Heart right ventricle (tissue), 16 donors: Measurements from ENCODE around the gene MRPL45. TPM values are rescaled to one million over a fixed set of nuclear protein-coding genes. Genes with fewer than 3 reads are reported as not detected.

Source experiments
- ATAC-seq, 8 donors: fragments of 200-7000 bp; cut with Tn5 transposase; one replicate each; pipeline ENCODE4 v1.9.1; 2020; ENCODE audit warnings: mild to moderate bottlenecking in 8 of 8, moderate library complexity in 8 of 8, moderate number of reproducible peaks in 1 of 8
- DNase-seq, 2 donors: peaks; one replicate each; pipeline ENCODE4 v3.0.0-alpha.2; 2020
- H3K27ac ChIP-seq, 10 donors: fragments of 200-600 bp; sonication (generic) in 2 of 10; one replicate each; pipeline versions ENCODE4 v1.5.0 to v1.8.0; 2020 to 2022; ENCODE audit warnings: mild to moderate bottlenecking in 3 of 10
- H3K27me3 ChIP-seq, 7 donors: fragments of 200-600 bp; one replicate each; pipeline ENCODE4 v1.8.0; 2021 to 2022; ENCODE audit warnings: mild to moderate bottlenecking in 2 of 7
- H3K36me3 ChIP-seq, 9 donors: fragments of 200-600 bp; sonication (generic) in 1 of 9; one replicate each; pipeline versions ENCODE4 v1.5.0 to v1.8.0; 2020 to 2022; ENCODE audit warnings: mild to moderate bottlenecking in 2 of 9
- H3K4me1 ChIP-seq, 9 donors: fragments of 200-600 bp; sonication (generic) in 1 of 9; one replicate each; pipeline versions ENCODE4 v1.5.0 to v1.8.0; 2020 to 2022; ENCODE audit warnings: mild to moderate bottlenecking in 4 of 9
- H3K4me3 ChIP-seq, 10 donors: fragments of 200-600 bp; sonication (generic) in 2 of 10; one replicate each; pipeline versions ENCODE4 v1.5.0 to v1.8.0; 2020 to 2022; ENCODE audit warnings: mild to moderate bottlenecking in 7 of 10, moderate library complexity in 2 of 10
- H3K9me3 ChIP-seq, 11 donors: fragments of 200-600 bp in 10 of 11; sonication (generic) in 2 of 11; one replicate each; pipeline versions ENCODE4 v1.5.0 to v1.8.0; 2013 to 2022; ENCODE audit warnings: mild to moderate bottlenecking in 2 of 11, control low read depth in 1 of 11, moderate library complexity in 1 of 11
- WGBS, 2 donors: extraction: QIAGEN DNeasy Blood & Tissue Kit; methylation state at CpG; one replicate each; pipeline ENCODE4 v1.1.7; 2013; ENCODE audit warnings: inconsistent platforms in 1 of 2; 5-methylcytosine and 5-hydroxymethylcytosine counted together
- intact Hi-C, 10 donors: fragments of 100-400 bp; cut with DNase I; formaldehyde crosslinking; loops; one replicate each; pipeline versions ENCODE4 v1.11.1 to v1.14.2; 2022
- polyA plus RNA-seq, 2 donors: library from polyadenylated mRNA; stranded (reverse); fragments of 200-250 nt; gene quantifications; one replicate each; pipeline ENCODE4 v1.2.3, GENCODE V29; 2013
- total RNA-seq, 10 donors: library from RNA; stranded (reverse); fragmentation: NEBNext Ultra II Directional in 3 of 10; extraction: Animal tissue kit (Norgen Biotek cat#: 25700) in 3 of 10; gene quantifications; one replicate each; pipeline versions ENCODE4 v1.2.1 to v1.2.4, GENCODE V29; 2021 to 2023
- TF ChIP-seq, protein P1 (sequence below), 9 donors: fragments of 200-600 bp; sonication (generic) in 2 of 9; IDR thresholded peaks; one replicate each; pipeline versions ENCODE4 v1.5.0 to v1.8.0; 2021 to 2022; ENCODE audit warnings: antibody characterized with exemption in 9 of 9, mild to moderate bottlenecking in 5 of 9, moderate library complexity in 1 of 9
- donor health status: Arrhythmogenic right ventricular cardiomyopathy.
- donor health status: ischemic (EF 13 %, LVEDD 7.1; RV severe dilation, severe dysfunction).
- donor health status: healthy with polysubstance abuse.
- donor health status: DM: no; HTN: yes; CAD: no.
- donor health status: DM: no; HTN: no; CAD: no.
- donor health status: ischemic (EF 25% LVEDD 6.9; RV normal size, moderate dysfunction).
- donor health status: ischemic (EF 25% LVEDD 5.7; RV mildly dilated, moderate dysfunction).
- donor health status: healthy.
- donor health status: DM: yes; HTN: yes; CAD: no.
- donor health status: Ischemic cardiomyopathy.
- donor health status: ischemic (EF 35%, LVEDD 5.7; RV mildly dilated, moderate dysfunction).
- donor health status: nonischemic (EF 11% LVEDD 7.7; RV severe dilation, severe dysfunction).
- donor health status: DM: yes; HTN: yes; CAD: no.
- donor health status: PGD.
- donor health status: ischemic (EF 29% LVEDD 5.4; RV normal size, mild dysfunction).
- donor health status: nonischemic (EF 23%, LVEDD 6.1; RV moderate dilation, normal function).

MRPL45 gene
- total and polyA plus RNA-seq, 12 donors = 16.0 to 44.6 (median 38.1) TPM

DNA sequence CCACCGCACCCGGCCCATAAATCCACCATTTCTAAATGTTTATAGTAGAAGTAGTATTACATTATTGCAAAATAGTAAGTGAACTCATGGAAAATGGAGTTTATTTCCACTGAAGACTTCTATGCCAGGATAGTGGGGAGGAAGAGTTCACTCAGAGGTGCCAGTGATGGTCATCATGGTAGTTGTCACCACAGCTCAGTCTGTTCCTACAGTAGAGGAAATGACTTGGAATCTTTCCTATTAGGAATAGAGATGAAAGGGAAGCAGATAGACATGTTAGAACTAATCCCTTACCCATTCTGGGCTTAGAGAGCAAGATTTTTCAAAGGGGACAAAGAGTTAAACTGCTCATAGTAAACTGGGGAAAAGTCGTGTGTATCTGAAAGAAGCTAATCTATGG lies 20.1 kb downstream of the MRPL45 start:
- peaks cover 0 to 90% (median 13%) of the 10 kb centered on the region in 9 donors for H3K36me3 ChIP-seq
- no peak overlapping the region for H3K27ac ChIP-seq
- intact Hi-C loops = no loop called here
- ATAC-seq (no peak), DNase-seq (no peak)
- no peaks in the 10 kb centered on the region for H3K4me1 ChIP-seq
- H3K27me3 ChIP-seq = no peaks in the 10 kb centered on the region
- TF ChIP-seq, protein P1, sequence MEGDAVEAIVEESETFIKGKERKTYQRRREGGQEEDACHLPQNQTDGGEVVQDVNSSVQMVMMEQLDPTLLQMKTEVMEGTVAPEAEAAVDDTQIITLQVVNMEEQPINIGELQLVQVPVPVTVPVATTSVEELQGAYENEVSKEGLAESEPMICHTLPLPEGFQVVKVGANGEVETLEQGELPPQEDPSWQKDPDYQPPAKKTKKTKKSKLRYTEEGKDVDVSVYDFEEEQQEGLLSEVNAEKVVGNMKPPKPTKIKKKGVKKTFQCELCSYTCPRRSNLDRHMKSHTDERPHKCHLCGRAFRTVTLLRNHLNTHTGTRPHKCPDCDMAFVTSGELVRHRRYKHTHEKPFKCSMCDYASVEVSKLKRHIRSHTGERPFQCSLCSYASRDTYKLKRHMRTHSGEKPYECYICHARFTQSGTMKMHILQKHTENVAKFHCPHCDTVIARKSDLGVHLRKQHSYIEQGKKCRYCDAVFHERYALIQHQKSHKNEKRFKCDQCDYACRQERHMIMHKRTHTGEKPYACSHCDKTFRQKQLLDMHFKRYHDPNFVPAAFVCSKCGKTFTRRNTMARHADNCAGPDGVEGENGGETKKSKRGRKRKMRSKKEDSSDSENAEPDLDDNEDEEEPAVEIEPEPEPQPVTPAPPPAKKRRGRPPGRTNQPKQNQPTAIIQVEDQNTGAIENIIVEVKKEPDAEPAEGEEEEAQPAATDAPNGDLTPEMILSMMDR (IDR thresholded peaks at IDR 0.05) = no peak
- 86 to 87% methylated on average over 3 of the region's 3 CpGs for WGBS, 2 donors
- no peaks in the 10 kb centered on the region for H3K9me3 ChIP-seq
- H3K4me3 ChIP-seq = no peak overlapping the region

DNA sequence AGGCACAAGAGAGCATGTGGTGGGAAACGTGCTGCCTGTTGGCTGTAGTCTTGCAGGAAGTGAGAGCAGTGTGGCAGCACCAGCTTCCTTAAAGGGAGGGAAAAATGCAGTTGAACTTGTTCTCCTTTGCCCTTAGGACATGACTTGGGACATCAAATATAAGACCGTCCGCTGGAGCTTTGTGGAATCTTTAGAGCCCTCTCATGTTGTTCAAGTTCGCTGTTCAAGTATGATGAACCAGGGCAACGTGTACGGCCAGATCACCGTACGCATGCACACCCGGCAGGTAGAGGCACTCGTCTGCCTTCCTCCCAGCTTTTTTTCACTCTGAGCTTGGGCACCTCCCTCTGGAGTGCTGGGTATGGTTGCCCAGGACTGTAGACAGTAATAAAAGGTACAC lies 23.5 kb downstream of the MRPL45 start:
- Histone ChIP-seq H3K9me3 (no peaks in the 10 kb centered on the region), H3K4me3 (no peak overlapping the region), H3K27ac (no peak overlapping the region), H3K36me3 (peaks cover 0 to 88% (median 9%) of the 10 kb centered on the region in 9 donors), H3K4me1 (peaks cover 0 to 3% (median 0%) of the 10 kb centered on the region in 9 donors), H3K27me3 (no peaks in the 10 kb centered on the region)
- intact Hi-C loops = loop anchor here in 1 of 10 donors (5.0 to 10.0 kb wide), 2 partner anchors 57 to 84 kb away; no protein-coding TSS in a partner anchor
- DNase-seq = no peak
- TF ChIP-seq, protein P1 (IDR thresholded peaks at IDR 0.05) = no peak
- peak in 1 of 8 donors; percentile 18 for ATAC-seq
- 91 to 93% methylated on average over 10 of the region's 10 CpGs for WGBS, 2 donors

- Histone ChIP-seq H3K4me3 (no peak overlapping the region), H3K27me3 (no peaks in the 10 kb centered on the region), H3K36me3 (peaks cover 0 to 71% (median 9%) of the 10 kb centered on the region in 9 donors), H3K9me3 (no peaks in the 10 kb centered on the region), H3K4me1 (peaks cover 0 to 15% (median 10%) of the 10 kb centered on the region in 9 donors), H3K27ac (no peak overlapping the region)
- ATAC-seq (peak; percentile 30 to 72 (median 69)), DNase-seq (peak; percentile 33 to 61)
- TF ChIP-seq, protein P1 (IDR thresholded peaks at IDR 0.05) = peak; percentile 61 to 91 (median 83)
- intact Hi-C loops = loop anchor here in 1 of 10 donors (5.0 to 10.0 kb wide), 2 partner anchors 55 to 83 kb away; no protein-coding TSS in a partner anchor
- 20 to 21% methylated on average over 8 of the region's 8 CpGs for WGBS, 2 donors
Observed at GRCh38 chr17:38322156-38322779, 25.3 kb downstream of the MRPL45 start.

DNA sequence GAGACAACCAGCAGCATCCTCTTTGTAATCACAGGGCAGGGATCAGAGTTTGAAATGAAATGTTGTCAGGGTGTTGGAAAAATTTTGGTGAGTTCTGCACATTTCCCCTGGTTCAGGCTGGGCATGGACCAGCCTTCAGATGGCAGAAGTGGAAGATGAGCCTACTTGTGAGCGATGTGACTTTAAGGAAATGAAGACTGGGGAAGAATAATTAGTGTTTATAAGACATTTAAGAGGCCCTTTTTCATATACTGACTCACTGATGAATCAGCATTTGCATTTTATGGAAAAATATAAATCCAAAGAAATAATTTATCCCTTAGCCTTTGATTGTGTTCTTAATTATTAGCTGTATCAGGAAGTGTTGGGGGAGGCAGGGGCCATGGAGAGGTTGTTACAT lies 25.9 kb downstream of the MRPL45 start:
- H3K27ac ChIP-seq = no peak overlapping the region
- H3K4me1 ChIP-seq = peaks cover 0 to 17% (median 10%) of the 10 kb centered on the region in 9 donors
- WGBS, 2 donors = 98 to 100% methylated on average over 1 of the region's 1 CpG
- intact Hi-C loops = loop anchor here in 1 of 10 donors (5.0 to 10.0 kb wide), 2 partner anchors 54 to 82 kb away; no protein-coding TSS in a partner anchor
- no peaks in the 10 kb centered on the region for H3K27me3 ChIP-seq
- TF ChIP-seq, protein P1 (IDR thresholded peaks at IDR 0.05) = no peak
- ATAC-seq (no peak), DNase-seq (no peak)
- H3K4me3 ChIP-seq = no peak overlapping the region
- H3K9me3 ChIP-seq = no peaks in the 10 kb centered on the region
- peaks cover 0 to 64% (median 9%) of the 10 kb centered on the region in 9 donors for H3K36me3 ChIP-seq
